Suprapubic skin (tissue), 4 donors: ENCODE measurements around the gene AIFM3.

Experiments used
- CTCF ChIP-seq, 2 donors: fragments of 200-600 bp in 1 of 2; fragments of 450-650 bp in 1 of 2; sonication (generic) in 1 of 2; IDR thresholded peaks; one replicate each; pipeline ENCODE4 v1.5.1; 2016 to 2019; ENCODE audit warnings: antibody characterized with exemption in 2 of 2, mild to moderate bottlenecking in 1 of 2, moderate library complexity in 1 of 2
- POLR2A ChIP-seq, 2 donors: fragments of 450-650 bp; IDR thresholded peaks; one replicate each; pipeline ENCODE4 v1.6.1; 2017; ENCODE audit warnings: antibody characterized with exemption in 2 of 2, mild to moderate bottlenecking in 2 of 2, moderate library complexity in 2 of 2
- POLR2AphosphoS5 ChIP-seq, 3 donors: sonication (generic); formaldehyde crosslinking; IDR thresholded peaks; one replicate each; pipeline ENCODE4 v1.6.1; 2017; ENCODE audit warnings: antibody characterized with exemption in 3 of 3

- no peak for TF ChIP-seq CTCF (IDR thresholded peaks at IDR 0.05)
- TF ChIP-seq POLR2A (IDR thresholded peaks at IDR 0.05), result no peak
- no peak for TF ChIP-seq POLR2AphosphoS5 (IDR thresholded peaks at IDR 0.05)
Observed at GRCh38 chr22:21022507-21022906, 55.5 kb downstream of the AIFM3 start.
